ENCODE results near the gene MED9.

DNA sequence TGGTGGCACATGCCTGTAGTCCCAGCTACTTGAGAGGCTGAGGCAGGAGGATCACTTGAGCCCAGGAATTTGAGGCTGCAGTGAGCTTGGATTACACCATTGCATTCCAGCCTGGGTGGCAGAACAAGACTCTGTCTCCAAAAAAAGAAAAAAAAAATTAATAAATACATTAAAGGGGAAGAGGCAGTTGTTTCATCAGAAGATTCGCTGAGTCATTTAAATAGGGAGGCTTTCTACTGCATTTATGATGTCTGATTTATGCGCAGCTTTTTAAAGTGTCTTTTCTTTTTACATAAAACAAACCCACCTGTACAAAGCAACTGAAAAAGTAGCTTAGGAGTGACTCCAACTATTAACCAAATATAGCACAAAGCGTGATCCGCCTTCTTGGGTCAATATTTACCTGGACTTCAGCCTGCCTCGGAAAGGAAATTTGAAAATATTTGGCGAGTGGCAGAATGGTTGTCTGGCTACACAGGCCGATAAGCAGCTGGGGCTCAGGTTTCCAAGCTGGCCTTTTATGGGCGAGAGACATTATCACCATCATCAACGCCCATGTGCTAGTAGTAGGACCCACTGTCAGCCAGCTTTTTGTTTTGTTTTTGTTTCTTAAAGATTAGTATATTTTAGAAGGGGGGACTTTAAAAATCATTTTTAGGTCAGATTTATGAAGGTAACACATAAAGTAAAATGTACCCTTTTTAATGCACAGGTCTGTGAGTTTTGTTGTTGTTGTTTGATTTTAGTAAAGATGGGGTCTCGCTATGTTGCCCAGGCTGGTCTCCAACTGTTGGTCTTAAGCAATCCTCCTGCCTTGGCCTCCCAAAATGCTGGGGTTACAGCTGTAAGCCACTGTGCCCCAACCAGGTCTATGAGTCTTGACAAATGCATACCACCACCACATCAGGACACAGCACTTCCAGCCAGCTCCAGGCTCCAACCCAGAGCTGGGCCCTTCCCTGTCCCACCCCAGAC is 61.9 kb downstream of the MED9 start:
- TF ChIP-seq, protein P1, sequence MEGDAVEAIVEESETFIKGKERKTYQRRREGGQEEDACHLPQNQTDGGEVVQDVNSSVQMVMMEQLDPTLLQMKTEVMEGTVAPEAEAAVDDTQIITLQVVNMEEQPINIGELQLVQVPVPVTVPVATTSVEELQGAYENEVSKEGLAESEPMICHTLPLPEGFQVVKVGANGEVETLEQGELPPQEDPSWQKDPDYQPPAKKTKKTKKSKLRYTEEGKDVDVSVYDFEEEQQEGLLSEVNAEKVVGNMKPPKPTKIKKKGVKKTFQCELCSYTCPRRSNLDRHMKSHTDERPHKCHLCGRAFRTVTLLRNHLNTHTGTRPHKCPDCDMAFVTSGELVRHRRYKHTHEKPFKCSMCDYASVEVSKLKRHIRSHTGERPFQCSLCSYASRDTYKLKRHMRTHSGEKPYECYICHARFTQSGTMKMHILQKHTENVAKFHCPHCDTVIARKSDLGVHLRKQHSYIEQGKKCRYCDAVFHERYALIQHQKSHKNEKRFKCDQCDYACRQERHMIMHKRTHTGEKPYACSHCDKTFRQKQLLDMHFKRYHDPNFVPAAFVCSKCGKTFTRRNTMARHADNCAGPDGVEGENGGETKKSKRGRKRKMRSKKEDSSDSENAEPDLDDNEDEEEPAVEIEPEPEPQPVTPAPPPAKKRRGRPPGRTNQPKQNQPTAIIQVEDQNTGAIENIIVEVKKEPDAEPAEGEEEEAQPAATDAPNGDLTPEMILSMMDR (IDR thresholded peaks at IDR 0.05): no peak
- no peak for TF ChIP-seq POLR2A (IDR thresholded peaks at IDR 0.05)
